NCI-H748 treated with DMSO at 0.1 percent for 48 hours (cell line): Measurements from ENCODE around the gene TIGD3.

ENCODE experiments used
- DNase-seq: peaks from one replicate; lab custom pipeline; 2025; lab: John Stamatoyannopoulos, UW

TIGD3 gene

DNA sequence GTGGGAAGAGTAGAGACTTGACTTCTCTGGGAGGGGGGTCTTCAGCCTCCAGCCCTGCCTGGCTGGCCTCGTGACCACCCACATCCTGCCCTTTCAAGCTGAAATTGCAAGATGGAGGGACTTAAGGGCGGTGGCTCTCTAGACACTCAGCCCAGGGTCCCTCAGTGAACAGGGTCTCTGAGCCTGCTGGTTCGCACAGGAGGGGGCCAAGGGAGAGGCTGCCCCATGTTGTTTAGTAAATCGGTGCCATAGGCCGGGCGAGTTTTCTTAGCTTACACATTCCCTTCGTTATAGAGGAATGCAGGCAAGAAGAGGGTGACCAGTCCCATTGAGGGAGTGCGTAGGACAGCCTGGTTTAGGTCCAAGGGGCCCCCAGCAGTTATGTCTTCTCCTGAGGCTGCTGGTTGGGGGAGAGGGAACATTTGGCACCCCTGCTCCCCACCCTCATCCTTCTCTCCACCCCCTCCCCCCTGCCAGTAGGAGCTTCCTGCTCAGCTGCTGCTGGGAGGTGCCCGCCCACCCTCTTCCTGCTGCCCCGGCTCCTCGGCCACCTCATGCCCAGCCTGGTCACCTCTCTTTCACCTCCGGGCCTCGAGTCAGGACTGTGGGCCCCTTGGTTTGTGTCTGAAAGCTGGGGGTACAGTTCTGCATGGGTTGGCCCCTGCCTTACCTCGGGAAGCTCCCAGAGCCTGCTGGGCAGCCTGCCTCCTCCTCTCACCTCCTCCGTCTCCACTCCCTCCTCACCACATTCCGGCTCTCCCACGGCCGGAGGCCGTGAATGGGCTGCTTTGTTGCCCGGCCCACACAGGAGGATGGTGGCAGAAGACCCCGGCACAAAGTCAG lies 35.8 kb downstream of the TIGD3 start:
- no peak for DNase-seq

DNA sequence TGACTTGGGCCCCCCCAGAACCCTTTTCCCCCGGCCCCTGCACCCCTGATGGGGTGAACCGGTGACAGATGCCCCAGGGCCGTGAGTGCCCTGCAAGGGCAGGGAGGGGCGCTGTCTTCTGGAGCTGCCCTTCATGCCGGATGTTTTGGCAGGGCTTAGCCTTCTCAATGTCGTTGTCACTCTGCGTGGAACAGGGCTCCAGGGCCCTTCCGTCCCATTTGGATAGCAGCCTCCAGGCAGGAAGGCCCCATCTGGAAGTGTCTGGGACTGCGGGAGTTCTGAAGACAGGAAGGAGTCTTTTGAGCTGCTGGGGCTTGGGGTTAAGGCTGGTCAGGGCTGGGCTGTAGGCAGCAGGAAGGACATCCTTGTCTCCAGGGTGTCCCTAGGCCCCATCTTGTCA lies 36.4 kb downstream of the TIGD3 start:
- DNase-seq, result no peak

DNA sequence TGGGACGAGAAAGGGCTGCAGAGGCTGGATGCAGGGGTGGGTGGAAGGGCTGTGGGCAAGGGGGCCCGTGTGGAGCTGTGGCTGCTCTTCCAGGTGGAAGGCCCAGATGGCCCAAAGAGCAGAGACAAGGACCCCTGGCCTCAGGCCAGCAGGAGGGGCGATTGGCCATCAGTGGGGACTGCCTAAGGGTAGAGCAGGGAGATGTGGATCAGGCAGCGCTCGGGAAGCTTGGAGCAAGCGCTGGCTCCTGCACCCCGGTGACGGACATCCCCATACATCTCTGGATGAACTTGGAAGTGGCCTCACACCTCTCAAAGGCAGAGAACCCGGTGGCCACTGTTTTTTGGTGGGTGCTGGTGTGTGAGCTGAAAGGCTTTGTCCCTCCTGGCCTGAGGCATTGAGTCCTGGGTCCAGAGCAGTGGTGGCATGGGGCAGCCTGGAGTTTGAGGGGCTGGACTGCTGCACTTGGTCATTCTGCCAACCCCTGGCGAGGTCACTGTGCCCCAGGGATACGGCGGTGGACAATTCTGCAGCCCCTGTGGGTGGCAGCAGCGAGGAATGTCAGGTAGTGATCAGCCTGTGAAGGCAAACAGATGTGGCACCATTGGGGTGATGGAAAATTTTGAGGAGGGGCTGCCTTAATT lies 37.8 kb downstream of the TIGD3 start:
- no peak for DNase-seq

DNA sequence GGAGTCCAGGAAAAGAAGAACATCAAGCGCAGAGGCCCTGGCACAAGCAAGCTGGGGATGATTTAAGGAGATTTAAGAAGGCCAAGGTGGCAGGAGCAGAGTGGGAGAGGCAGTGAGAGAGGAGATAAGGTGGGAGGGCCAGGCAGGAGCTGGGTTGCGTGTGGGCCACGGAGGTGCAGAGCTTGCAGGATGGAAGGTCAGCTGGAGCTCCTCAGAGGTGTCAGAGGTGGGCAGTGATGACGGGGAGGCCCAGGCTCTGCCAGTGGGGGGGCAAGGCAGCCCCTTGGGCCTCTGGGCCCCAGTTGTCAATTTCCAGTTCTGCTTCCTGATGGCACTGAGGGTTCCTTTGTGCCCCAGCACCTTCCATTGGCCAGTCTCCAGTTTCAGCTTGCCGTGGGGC lies 38.3 kb downstream of the TIGD3 start:
- no peak for DNase-seq

DNA sequence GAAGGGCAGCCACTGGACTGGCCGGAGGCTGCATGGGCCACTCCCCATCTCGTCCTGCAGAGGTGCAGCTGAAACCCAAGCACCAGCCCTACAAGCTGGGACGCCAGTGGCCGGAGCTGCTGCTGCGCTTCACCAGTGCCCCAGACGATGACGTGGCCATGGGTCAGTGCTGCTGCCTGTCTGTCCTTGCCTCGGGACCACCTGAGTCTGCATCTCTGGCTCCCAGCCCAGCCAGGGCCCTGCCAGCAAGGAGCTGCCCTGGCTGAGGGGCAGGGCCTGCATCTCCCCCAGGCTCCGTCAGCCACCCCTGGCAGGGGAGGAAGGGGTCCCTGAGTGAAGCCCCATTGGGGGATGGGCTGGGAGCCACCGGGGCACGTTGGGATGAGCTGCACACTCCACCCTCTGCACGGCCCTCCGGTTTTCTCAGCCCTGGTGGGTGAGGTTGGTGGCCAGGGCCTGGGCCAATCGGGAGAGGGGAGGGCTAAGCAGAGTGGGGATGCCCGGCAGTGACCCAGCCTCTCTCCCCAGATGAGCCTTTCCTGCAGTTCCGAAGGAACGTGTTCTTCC lies 39.0 kb downstream of the TIGD3 start:
- DNase-seq, result no peak

DNA sequence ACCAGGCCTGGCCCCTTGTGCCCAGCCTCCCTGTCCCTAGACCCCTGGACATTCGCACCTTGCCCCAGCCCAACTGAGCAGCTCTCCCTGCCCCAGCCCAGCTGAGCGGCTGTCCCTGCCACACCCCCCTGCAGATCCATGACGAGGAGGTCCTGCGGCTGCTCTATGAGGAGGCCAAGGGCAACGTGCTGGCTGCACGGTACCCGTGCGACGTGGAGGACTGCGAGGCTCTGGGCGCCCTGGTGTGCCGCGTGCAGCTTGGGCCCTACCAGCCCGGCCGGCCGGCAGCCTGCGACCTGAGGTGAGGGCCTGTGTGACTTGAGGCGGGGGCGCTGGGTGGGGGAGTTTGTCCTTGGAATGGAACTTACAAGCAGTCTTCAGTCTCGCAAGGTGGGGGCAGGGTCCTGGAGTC lies 39.6 kb downstream of the TIGD3 start:
- DNase-seq, result no peak

DNA sequence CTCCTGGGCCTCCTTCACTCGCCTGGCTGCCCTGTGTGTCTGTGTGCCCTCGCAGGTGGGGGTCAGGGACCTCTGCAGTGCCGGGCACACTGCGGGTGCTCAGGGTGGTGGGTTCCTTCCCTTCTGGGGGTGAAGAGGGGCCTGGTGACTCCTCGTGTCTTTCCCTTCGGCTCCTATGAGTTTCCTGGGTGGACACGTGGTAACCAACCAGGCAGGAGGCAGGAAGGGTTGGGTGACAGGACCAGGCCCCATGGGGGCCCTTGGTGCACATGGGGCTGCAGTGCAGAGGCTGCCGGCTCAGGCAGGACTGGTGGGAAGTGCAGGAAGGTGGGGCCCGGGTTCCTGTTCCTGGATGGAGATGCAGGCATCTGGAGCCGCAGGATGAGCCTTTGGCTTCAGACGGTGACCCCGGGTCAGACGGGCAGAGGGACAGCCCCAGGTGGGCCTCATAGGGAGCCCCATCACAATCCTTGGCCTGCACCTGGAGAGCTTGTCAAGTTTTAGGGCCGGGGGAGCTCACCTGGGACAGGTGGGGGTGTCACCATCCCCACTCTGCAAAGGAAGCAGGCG lies 41.5 kb downstream of the TIGD3 start:
- DNase-seq, result no peak

DNA sequence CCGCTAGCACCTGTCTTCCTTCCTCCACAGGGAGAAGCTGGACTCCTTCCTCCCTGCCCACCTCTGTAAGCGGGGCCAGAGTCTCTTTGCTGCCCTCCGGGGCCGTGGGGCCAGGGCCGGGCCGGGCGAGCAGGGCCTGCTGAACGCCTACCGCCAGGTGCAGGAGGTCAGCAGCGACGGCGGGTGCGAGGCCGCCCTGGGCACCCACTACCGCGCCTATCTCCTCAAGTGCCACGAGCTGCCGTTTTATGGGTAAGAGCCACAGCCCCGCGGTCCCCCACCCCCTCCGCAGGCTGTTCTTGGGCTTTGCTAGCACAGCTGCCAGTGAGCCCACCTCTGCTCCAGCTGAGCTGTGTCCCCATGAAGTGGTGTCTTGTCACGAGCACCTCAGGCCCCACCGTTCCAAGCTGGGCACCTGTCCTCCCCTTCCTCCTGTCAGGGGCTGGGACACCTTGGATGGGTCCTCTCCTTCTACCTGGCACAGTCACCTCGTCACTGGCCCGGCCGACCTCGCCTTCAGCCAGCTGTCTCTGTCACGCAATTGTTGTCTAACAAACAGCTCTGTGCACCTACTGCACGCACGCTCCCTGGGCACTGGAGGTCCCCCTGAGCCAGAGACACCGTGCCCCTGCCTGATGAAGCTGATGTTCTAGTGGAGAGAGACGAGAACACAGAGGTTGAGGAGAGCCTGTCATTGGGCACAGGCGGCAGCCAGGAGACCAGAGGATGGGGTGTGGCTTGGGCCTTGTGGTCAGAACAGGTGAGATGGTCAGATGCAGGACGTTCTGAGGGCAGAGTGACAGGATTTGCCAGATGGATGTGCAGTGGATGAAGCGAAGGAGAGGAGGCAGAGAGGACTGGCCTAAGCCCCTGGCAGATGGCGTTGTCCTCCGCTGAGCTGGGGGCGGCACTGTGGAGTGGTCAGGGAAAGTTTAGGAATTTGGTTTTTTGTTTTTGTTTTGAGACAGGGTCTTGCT lies 42.5 kb downstream of the TIGD3 start:
- DNase-seq, result no peak

DNA sequence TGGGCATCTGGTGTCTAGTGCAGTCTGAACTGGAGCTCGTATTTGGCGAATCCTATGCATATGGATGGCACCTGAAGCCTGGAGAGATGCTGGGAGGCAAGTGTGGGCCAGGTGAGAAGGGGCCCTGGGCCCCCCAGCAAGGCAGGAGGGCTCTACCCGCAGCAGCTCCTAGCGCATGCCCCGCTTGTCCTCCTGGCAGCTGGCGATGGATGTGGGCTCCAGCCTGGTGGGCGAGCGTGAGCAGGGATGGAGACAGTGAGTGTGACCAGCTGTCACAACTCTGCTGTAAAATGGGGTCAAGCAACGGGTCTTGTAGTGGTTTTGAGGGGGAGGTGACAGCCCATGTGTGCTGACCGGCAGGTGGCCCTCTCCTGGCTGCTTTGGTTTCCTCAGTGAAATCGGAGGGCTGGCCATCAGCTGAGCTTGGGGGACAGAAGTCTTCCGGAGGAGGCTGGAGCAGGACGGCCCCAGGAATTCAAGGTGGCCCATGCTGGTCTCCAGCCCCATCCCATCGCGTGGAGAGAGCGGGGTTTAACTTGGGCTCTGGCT lies 43.9 kb downstream of the TIGD3 start:
- no peak for DNase-seq

DNA sequence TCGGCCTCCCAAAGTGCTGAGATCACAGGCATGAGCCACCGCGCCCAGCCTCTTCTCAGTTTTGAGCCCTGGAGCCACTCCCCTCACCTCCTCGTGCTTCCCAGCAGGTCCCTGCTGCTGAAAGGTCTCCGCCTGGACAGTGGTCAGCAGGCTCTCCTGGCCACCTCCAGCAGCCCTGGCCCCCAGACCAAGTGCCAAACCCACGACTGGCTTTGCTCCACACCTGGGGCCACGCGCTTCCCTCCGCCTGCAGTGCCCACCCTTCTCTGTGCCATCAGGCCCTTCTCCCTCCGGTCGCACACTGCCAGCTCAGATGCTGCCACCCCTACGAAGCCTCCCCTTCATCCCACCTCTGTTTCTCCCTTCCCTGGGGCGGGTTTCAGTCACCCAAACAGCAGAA lies 44.7 kb downstream of the TIGD3 start:
- no peak for DNase-seq

DNA sequence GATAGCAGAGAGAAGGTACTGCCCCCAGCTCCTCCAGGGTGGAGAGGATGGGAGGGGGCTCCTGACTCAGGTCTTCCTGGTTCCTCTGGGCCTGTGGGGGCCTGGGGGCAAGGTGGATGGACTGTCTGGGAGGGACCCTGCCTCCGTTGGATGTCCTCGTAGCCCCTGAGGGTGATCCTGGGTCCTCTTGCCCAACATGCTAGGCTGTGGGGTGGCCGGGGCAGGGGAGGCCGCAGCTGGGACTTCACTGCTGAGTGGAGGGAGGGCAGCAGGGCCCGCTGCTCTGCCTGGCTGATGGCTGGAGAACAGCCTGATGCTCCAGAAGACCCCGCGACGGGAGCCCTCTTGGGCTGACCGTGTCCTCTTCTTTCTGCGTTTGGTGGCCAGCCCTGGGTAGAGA lies 45.3 kb downstream of the TIGD3 start:
- no peak for DNase-seq

DNA sequence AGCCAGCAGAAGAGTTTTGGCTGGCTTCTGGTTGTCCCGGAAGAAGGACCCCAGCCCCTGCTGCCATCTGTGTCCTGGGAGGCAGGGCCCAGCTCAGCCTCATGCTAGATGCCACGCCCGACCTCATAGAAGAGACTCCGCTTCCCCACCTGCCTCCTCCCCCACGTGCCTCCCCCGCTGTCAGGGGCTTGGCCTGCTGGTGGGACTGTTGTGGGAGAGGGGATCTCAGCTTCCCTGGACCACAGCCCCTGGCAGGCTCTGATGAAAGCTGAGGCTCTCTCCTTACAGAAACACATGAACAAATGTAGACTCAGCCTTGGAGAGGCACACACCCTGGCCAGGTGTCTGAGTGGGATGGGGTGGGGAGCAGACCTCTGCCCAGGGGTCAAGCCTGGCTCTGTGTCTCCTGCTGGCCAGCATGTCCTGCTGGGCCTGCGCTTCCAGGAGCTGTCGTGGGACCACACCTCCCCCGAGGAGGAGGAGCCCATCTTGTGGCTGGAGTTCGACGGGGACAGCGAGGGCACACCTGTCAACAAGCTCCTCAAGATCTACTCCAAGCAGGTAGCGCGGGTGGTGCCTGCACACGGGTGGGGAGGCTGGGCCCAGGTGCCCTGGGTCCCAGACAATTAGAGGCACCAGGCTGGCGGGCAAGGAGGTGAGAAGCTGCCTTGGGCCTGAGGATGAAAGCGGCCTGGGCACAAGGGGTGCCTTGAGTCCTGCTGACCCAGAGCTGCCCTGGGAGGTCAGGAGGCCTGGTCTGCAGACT lies 45.9 kb downstream of the TIGD3 start:
- DNase-seq, result no peak

DNA sequence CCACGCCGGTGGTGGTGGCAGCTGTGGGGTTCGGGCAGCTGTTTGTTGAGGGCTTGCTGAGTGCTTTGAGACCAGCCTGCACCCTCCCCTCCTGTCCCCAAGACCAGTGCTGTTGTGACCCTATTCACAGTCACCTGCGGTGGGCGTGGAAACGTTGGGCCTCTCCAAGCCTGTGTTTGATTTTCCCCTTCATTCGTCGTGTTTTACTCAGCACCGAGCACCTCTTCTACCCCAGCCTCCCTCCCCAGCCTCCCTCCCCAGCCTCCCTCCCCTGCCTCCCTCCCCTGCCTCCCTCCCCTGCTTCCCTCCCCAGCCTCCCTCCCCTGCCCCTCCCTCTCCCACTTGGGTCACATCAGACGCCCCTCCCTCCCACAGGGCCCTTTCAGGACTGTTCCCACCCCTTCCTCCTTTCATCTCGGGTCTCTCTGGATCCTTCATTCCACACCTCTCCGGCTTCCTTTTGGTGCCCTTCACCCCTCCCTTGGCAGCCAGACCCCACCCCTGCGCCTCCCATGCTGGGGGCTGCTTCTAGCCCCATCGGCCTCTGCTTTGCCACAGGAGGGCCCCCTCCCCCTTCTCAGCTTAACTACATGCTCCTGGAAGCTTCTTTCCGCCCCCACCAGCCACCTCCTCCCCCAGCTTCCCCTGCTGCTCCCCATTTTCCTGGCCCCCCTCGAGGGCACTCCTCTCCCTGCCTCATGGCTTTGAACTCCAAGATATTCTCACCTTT lies 46.7 kb downstream of the TIGD3 start:
- no peak for DNase-seq

DNA sequence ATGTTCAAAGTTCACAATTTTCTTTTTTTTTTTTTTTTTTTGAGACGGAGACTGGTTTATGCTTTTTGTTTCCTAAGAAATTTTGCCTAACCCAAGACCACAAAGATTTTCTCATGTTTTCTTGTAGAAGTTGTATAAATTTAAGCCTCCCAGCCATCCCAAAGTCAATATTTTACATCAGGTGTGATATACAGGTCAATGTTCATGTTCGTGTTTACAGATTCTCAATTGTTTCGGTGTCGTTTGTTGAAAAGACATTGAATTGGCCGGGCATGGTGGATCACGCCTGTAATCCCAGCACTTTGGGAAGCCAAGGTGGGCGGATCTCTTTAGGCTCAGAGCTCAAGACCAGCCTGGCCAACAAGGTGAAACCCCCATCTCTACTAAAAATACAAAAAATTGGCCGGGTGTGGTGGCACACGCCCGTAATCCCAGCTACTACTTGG lies 47.3 kb downstream of the TIGD3 start:
- no peak for DNase-seq

DNA sequence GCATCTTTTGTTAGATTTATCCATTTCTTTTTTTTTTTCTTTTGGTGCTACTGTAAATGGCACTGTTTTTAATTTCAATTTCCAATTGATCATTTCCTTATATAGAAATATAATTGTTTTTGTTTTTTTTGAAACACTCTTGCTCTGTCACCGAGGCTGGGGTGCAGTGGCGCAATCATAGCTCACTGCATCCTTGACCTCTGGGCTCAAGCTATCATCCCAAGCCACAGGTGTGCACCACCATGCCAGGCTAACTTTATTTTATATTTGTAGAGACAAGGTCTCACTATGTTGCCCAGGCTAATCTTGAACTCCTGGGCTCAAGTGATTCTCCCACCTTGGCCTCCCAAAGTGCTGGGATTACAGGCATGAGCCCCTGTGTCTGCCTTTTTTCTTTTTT lies 48.2 kb downstream of the TIGD3 start:
- no peak for DNase-seq

DNA sequence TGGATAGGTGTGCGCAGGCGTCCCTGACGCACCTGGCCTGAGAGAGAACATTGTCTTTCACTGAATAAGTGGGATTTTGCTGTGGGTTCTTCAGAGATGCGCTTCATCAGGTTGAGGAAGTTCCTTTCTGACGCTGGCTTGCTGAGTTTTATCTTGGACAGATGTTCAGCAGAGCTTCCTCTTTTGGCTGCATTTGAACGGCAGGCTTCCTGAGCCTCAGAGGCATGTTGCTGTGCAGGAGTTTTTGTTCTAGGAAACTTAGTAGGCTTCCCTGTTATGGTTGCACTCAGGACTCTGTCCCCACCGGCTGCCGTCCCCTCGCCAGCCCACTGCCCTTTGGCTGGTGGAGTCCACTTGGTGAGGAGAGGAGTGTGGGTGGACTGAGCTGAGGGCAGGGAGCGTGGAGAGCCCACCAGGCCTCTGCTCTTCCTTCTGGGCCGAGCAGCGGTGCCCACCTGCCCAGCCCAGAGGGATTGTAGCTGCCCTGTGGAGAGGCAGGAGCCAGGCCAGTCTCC lies 49.1 kb downstream of the TIGD3 start:
- no peak for DNase-seq

DNA sequence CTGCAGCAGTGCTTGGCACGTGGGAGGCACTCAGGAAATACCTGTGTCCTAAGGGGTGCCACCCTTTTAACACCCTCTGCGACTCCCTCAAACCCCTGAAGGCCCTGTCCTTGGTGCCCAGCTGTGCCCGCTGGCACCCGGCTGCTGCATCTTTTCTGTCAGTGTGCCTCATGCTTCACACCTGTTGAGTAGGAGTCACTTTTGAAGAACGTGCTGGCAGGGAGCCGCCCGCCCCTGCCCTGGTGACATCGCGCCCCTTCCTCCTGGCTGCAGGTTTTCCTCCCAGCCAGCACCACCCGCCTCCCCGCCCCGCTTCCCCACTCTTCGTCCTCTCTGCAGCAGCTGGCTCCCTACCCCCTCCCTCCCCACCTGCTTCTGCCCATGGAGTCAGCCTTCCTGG lies 49.7 kb downstream of the TIGD3 start:
- DNase-seq, result no peak

DNA sequence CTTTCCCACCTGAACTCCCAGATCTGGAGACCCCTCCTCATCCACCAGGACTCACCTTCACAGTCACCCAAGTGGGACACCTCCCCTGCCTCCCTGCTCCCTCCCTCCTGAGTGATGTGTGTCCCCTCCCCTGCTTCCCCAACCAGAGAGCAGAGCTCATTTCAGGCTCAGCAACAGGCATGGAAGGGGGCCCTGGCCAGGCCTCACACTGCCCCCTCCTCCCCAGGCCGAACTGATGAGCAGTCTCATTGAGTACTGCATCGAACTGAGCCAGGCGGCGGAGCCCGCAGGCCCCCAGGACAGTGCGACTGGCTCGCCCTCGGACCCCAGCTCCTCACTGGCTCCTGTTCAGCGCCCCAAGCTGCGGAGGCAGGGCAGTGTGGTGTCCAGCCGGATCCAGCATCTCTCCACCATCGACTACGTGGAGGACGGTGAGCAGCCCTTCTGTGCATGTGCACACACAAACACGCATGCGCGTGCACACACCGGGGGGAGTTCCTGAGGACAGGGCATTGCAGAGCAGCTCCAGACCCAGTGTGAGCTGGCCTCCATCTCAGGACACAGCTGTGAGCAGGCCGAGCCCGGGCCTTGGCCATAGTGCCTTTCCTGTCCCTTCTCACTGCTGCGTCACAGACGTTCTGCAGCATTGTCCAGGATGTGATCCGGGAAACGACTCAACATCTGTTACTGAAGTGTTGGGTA lies 50.2 kb downstream of the TIGD3 start:
- no peak for DNase-seq
